Adrenal gland (tissue), 5 donors: ENCODE data around the gene ST3GAL4.
A peak's percentile ranks its signal among the peaks of the same experiment; 100 is the strongest.

Source experiments
- CTCF ChIP-seq, 6 experiments: fragments of 450-650 bp in 4 of 6; fragments of 200-600 bp in 2 of 6; sonication (generic) in 1 of 6; IDR thresholded peaks; 1 replicate in 5 of 6; 2 replicates in 1 of 6; pipeline versions ENCODE4 v1.5.1 to v1.8.0; 2016 to 2021; ENCODE audit warnings: antibody characterized with exemption in 6 of 6, mild to moderate bottlenecking in 2 of 6, moderate library complexity in 1 of 6
- POLR2A ChIP-seq, 2 donors: fragments of 450-650 bp; IDR thresholded peaks; one replicate each; pipeline ENCODE4 v1.6.1; 2017; ENCODE audit warnings: antibody characterized with exemption in 2 of 2, mild to moderate bottlenecking in 2 of 2, moderate library complexity in 1 of 2
- donor health status: DM: no; HTN: no; CAD: no.

GRCh38 chr11:126359431-126360048 is 4.1 kb downstream of the ST3GAL4 start:
- TF ChIP-seq POLR2A (IDR thresholded peaks at IDR 0.05) (peak in 1 of 2 donors; percentile 66), CTCF (IDR thresholded peaks at IDR 0.05) (peak in 5 of 6 experiments; percentile 13 to 39 (median 27))
